Mesothelial cell of epicardium (in vitro differentiated cells): Measurements from ENCODE around the gene SIGLEC8. TPM values are rescaled to one million over a fixed set of nuclear protein-coding genes. Genes with fewer than 3 reads are reported as not detected.

Experiments
- DNase-seq, 2 experiments: peaks; one replicate each; pipeline ENCODE4 v3.0.0; 2021; ENCODE audit warnings: low spot score in 2 of 2; ENCODE audit not compliant: unreplicated experiment in 2 of 2
- H3K27ac Mint-ChIP-seq: 2 replicates; pipeline ENCODE4 v1.8.0; 2021; ENCODE audit warnings: mixed read lengths
- H3K27me3 Mint-ChIP-seq: 2 replicates; pipeline ENCODE4 v1.8.0; 2021; ENCODE audit warnings: low read depth, mixed read lengths
- H3K36me3 Mint-ChIP-seq: 2 replicates; pipeline ENCODE4 v1.8.0; 2021; ENCODE audit warnings: mixed read lengths
- H3K4me1 Mint-ChIP-seq: 2 replicates; pipeline ENCODE4 v1.8.0; 2021; ENCODE audit warnings: mixed read lengths
- H3K4me3 Mint-ChIP-seq: 2 replicates; pipeline ENCODE4 v1.8.0; 2021; ENCODE audit warnings: mild to moderate bottlenecking, moderate library complexity, mixed read lengths
- H3K9me3 Mint-ChIP-seq: 2 replicates; pipeline ENCODE4 v1.8.0; 2021; ENCODE audit warnings: mixed read lengths
- CTCF ChIP-seq: fragments of 200-600 bp; sonication (generic); IDR thresholded peaks from one replicate; pipeline ENCODE4 v1.5.0; 2021; ENCODE audit warnings: antibody characterized with exemption; ENCODE audit not compliant: unreplicated experiment
- total RNA-seq: library from RNA; stranded (reverse); gene quantifications from 3 replicates; pipeline ENCODE4 v1.2.1, GENCODE V29; 2021

The SIGLEC8 gene
- total RNA-seq = not detected in 3 replicates

GRCh38 chr19:51458051-51458645 is at the start of gene SIGLEC8:
SIGLEC8 (minus strand) TSS chr19:51458454; CDS start chr19:51458387, 67 bp downstream.
- Mint-ChIP-seq H3K27ac (no peak within 1 kb of the TSS), H3K9me3 (peaks cover 14% of the 10 kb centered on the region), H3K36me3 (no peaks in the 10 kb centered on the region), H3K4me3 (no peak within 1 kb of the TSS), H3K27me3 (peaks cover 9% of the 10 kb centered on the region), H3K4me1 (no peaks in the 10 kb centered on the region)
- no peak for DNase-seq
- TF ChIP-seq CTCF = no peak

GRCh38 chr19:51507640-51508058 is 49.4 kb upstream of the SIGLEC8 start:
- TF ChIP-seq CTCF = no peak
- H3K27ac Mint-ChIP-seq = no peak overlapping the region
- peaks cover 62% of the 10 kb centered on the region for H3K9me3 Mint-ChIP-seq
- no peaks in the 10 kb centered on the region for H3K4me1 Mint-ChIP-seq
- H3K27me3 Mint-ChIP-seq = no peaks in the 10 kb centered on the region
- H3K4me3 Mint-ChIP-seq = no peak overlapping the region
- DNase-seq = no peak
- H3K36me3 Mint-ChIP-seq = no peaks in the 10 kb centered on the region

GRCh38 chr19:51507192-51507591 is 48.9 kb upstream of the SIGLEC8 start:
- Mint-ChIP-seq H3K4me1 (no peaks in the 10 kb centered on the region), H3K27ac (no peak overlapping the region), H3K36me3 (no peaks in the 10 kb centered on the region), H3K4me3 (no peak overlapping the region), H3K9me3 (peaks cover 65% of the 10 kb centered on the region), H3K27me3 (no peaks in the 10 kb centered on the region)
- TF ChIP-seq CTCF = no peak
- DNase-seq = no peak

GRCh38 chr19:51505904-51506303 is 47.6 kb upstream of the SIGLEC8 start:
- Mint-ChIP-seq H3K27ac (no peak overlapping the region), H3K36me3 (no peaks in the 10 kb centered on the region), H3K9me3 (peaks cover 69% of the 10 kb centered on the region), H3K27me3 (no peaks in the 10 kb centered on the region), H3K4me3 (no peak overlapping the region), H3K4me1 (no peaks in the 10 kb centered on the region)
- TF ChIP-seq CTCF = no peak
- DNase-seq = no peak

GRCh38 chr19:51503896-51504295 is 45.6 kb upstream of the SIGLEC8 start:
- peaks cover 66% of the 10 kb centered on the region for H3K9me3 Mint-ChIP-seq
- no peaks in the 10 kb centered on the region for H3K4me1 Mint-ChIP-seq
- no peaks in the 10 kb centered on the region for H3K36me3 Mint-ChIP-seq
- H3K27me3 Mint-ChIP-seq = no peaks in the 10 kb centered on the region
- H3K4me3 Mint-ChIP-seq = no peak overlapping the region
- no peak overlapping the region for H3K27ac Mint-ChIP-seq
- DNase-seq = no peak
- TF ChIP-seq CTCF = no peak
